ENCODE measurements around the gene SRSF4.

GRCh38 chr1:29120367-29120766 is 61.3 kb downstream of the SRSF4 start:
- TF ChIP-seq EZH2 (IDR thresholded peaks at IDR 0.05; ENCODE audit: insufficient read depth, poor library complexity, severe bottlenecking): no peak
- TF ChIP-seq EZH2phosphoT487 (IDR thresholded peaks at IDR 0.05; ENCODE audit: insufficient read depth, low read depth): no peak

All from GM23248 (cell line).